GM21526 (cell line): ENCODE data around the gene GOLGA8S.
"Not testable (repeated sequence)": the region's sequence is repeated elsewhere in the genome, so short reads cannot be mapped to it uniquely, and the experiment has no call there.

Experiments
- ATAC-seq: cut with Tn5 transposase; IDR thresholded peaks from one replicate; pipeline ENCODE4 v1.9.1; 2021; ENCODE audit warnings: moderate library complexity; ENCODE audit not compliant: unreplicated experiment, low FRiP score

Gene GOLGA8S

DNA sequence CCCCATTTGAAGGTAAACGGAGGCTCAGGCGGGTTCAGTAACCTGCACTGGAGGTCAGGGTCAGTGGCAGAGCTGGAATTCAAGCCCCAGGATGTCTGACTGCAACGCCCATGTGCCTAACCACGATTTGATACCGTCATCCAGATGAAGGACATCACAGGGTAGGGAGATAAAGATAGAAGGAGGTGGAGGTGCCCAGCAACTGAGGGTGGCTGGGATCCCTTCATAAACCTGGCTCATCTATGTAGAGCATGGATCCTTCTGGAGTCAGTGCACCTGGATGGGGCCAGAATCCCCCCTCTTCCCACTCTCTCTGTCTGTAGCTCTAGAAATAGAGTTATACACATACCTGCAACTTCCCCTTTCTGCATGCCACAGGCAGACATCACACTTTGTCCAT lies 41.3 kb downstream of the GOLGA8S start:
- no peak for ATAC-seq

- ATAC-seq: no peak
These were observed 43.2 kb downstream of the GOLGA8S start for GRCh38 chr15:23397779-23398178.

DNA sequence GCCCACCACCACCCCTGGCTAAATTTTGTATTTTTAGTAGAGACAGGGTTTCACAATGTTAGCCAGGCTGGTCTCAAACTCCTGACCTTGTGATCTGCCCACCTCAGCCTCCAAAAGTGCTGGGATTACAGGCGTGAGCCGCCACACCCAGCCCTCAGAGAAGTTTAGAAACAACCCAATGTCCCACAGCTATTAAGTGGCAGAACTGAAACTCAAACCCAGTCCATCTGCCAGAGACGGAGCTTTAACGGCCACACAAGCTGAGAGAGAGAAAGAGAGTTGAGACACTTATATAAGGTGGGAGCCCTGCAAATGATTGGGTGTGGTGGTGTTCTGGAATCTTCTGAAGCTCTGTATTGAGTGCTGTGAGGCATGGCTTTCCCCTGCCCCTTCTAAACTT lies 43.8 kb downstream of the GOLGA8S start:
- not testable (repeated sequence) for ATAC-seq

DNA sequence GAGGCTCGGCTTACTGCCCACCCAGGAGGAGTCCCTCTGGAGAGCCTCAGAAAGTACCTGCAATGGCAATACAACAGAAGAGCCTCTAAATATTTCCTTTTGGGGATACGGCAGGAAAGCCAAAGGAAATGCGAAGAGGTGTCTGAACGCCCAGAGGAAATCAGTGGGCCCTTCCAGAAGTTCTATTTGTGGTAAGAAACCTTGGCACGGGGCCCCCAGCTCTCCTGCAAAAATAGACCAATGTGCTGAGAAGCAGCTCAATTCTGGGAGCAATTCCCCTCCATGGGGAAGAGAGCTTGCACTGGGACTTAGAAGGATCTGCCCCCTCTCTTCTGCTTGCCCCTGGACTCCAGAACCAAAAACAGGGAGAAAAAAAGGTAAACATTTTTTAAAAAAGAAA lies 44.7 kb downstream of the GOLGA8S start:
- not testable (repeated sequence) for ATAC-seq

- ATAC-seq: no peak
These were observed 47.1 kb downstream of the GOLGA8S start for GRCh38 chr15:23401627-23402026.

DNA sequence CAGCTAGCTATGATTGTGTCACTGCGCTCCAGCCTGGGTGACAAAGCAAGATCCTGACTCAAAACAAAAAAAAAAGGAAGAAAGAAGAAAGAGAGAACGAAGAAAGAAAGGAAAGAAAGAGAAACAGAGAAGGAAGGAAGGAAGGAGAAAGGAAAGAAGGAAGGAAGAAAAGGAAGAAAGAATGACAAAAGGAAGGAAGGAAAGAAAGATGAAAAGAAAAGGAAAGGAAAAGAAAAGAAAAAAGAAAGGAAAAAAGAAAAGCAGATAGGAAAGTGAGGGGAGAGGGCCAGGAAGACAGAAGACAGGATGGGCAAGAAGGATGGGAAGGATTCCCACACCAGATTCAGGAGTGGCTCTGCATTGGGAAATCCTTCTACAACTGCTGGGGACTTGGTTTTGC lies 47.6 kb downstream of the GOLGA8S start:
- ATAC-seq: no peak

- no peak for ATAC-seq
These were observed 48.0 kb downstream of the GOLGA8S start for GRCh38 chr15:23402544-23402943.

- no peak for ATAC-seq
These were observed 49.0 kb downstream of the GOLGA8S start for GRCh38 chr15:23403550-23403949.

- no peak for ATAC-seq
These were observed 57.3 kb downstream of the GOLGA8S start for GRCh38 chr15:23411841-23412240.

- not testable (repeated sequence) for ATAC-seq
These were observed 58.5 kb downstream of the GOLGA8S start for GRCh38 chr15:23412881-23413600.
